C4-2B (cell line): ENCODE data around the gene CHPF2.

ENCODE experiments used
- ZFX ChIP-seq: fragments of 450-650 bp; IDR thresholded peaks from 2 replicates; pipeline ENCODE4 v1.6.1; 2017
- TF ChIP-seq, protein P1 (sequence below): fragments of 450-650 bp; conservative IDR thresholded peaks from 2 replicates; pipeline ENCODE4 v1.5.1; 2017; ENCODE audit warnings: mild to moderate bottlenecking

- TF ChIP-seq, protein P1, sequence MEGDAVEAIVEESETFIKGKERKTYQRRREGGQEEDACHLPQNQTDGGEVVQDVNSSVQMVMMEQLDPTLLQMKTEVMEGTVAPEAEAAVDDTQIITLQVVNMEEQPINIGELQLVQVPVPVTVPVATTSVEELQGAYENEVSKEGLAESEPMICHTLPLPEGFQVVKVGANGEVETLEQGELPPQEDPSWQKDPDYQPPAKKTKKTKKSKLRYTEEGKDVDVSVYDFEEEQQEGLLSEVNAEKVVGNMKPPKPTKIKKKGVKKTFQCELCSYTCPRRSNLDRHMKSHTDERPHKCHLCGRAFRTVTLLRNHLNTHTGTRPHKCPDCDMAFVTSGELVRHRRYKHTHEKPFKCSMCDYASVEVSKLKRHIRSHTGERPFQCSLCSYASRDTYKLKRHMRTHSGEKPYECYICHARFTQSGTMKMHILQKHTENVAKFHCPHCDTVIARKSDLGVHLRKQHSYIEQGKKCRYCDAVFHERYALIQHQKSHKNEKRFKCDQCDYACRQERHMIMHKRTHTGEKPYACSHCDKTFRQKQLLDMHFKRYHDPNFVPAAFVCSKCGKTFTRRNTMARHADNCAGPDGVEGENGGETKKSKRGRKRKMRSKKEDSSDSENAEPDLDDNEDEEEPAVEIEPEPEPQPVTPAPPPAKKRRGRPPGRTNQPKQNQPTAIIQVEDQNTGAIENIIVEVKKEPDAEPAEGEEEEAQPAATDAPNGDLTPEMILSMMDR: no peak
- no peak for TF ChIP-seq ZFX
Measured at GRCh38 chr7:151254851-151255250, 22.6 kb downstream of the CHPF2 start.
